SK-N-MC (cell line): ENCODE measurements around the gene MIX23.

Source experiments
- DNase-seq: peaks from one replicate; pipeline ENCODE4 v3.0.0-alpha.2; 2011; ENCODE audit warnings: low read depth, low spot score
- H3K27ac ChIP-seq: fragments of 200-600 bp; sonication (generic); 2 replicates; pipeline ENCODE4 v1.5.1; 2016; ENCODE audit warnings: mixed run types
- H3K36me3 ChIP-seq: fragments of 200-600 bp; sonication (generic); 2 replicates; pipeline ENCODE4 v1.6.1; 2017; ENCODE audit warnings: antibody characterized with exemption, low read length, mixed read lengths; ENCODE audit not compliant: insufficient read depth
- H3K4me3 ChIP-seq: fragments of 200-600 bp; sonication (generic); 2 replicates; pipeline ENCODE4 v1.5.1; 2016
- H3K9ac ChIP-seq: fragments of 200-600 bp; sonication (generic); 2 replicates; pipeline ENCODE4 v1.8.0; 2017; ENCODE audit warnings: mixed run types, mixed read lengths; ENCODE audit not compliant: insufficient read length
- H3K9me3 ChIP-seq: fragments of 200-600 bp; sonication (generic); 2 replicates; pipeline ENCODE4 v1.6.1; 2017; ENCODE audit warnings: low read depth, mild to moderate bottlenecking, antibody characterized with exemption, low read length, moderate library complexity, mixed read lengths
- EZH2 ChIP-seq: fragments of 200-600 bp; sonication (generic); IDR thresholded peaks from one replicate; pipeline ENCODE4 v1.6.1; 2017; ENCODE audit warnings: antibody characterized with exemption
- FOXP2 ChIP-seq: optimal IDR thresholded peaks from 2 replicates; pipeline ENCODE3; 2011; ENCODE audit warnings: mild to moderate bottlenecking, moderate library complexity; ENCODE audit not compliant: insufficient read depth; ENCODE audit errors: extremely low read length, control extremely low read depth
- POLR2AphosphoS5 ChIP-seq: IDR thresholded peaks from 2 replicates; pipeline ENCODE4 v1.6.1; 2012; ENCODE audit warnings: mild to moderate bottlenecking, low read depth, low read length, borderline replicate concordance

The MIX23 gene

GRCh38 chr3:122403489-122403888, 20.5 kb upstream of the MIX23 start:
- no peak for DNase-seq
- Histone ChIP-seq H3K9ac (no peak overlapping the region), H3K9me3 (no peaks in the 10 kb centered on the region), H3K27ac (no peak overlapping the region), H3K4me3 (no peak overlapping the region), H3K36me3 (peaks cover 56% of the 10 kb centered on the region)
- TF ChIP-seq EZH2 (no peak), FOXP2 (no peak), POLR2AphosphoS5 (no peak)

- DNase-seq, result no peak
Measured at GRCh38 chr3:122398920-122399319, 15.9 kb upstream of the MIX23 start.

GRCh38 chr3:122397201-122397600, 14.2 kb upstream of the MIX23 start:
- no peak for DNase-seq
- Histone ChIP-seq H3K9ac (no peak overlapping the region), H3K36me3 (peaks cover 23% of the 10 kb centered on the region), H3K27ac (no peak overlapping the region), H3K9me3 (no peaks in the 10 kb centered on the region), H3K4me3 (no peak overlapping the region)
- no peak for TF ChIP-seq EZH2
- no peak for TF ChIP-seq FOXP2
- TF ChIP-seq POLR2AphosphoS5, result no peak

More at GRCh38 chr3:122398920-122399319, 15.9 kb upstream of the MIX23 start:
- TF ChIP-seq POLR2AphosphoS5 (no peak), FOXP2 (no peak), EZH2 (no peak)
- no peak overlapping the region for H3K4me3 ChIP-seq
- H3K9me3 ChIP-seq, result no peaks in the 10 kb centered on the region
- H3K27ac ChIP-seq, result no peak overlapping the region
- H3K36me3 ChIP-seq, result peaks cover 28% of the 10 kb centered on the region
- H3K9ac ChIP-seq, result no peak overlapping the region

GRCh38 chr3:122396511-122396910, 13.5 kb upstream of the MIX23 start:
- H3K36me3 ChIP-seq, result peaks cover 23% of the 10 kb centered on the region
- no peaks in the 10 kb centered on the region for H3K9me3 ChIP-seq
- no peak for DNase-seq
- H3K4me3 ChIP-seq, result no peak overlapping the region
- no peak for TF ChIP-seq FOXP2
- no peak for TF ChIP-seq POLR2AphosphoS5
- no peak for TF ChIP-seq EZH2
- H3K27ac ChIP-seq, result no peak overlapping the region
- H3K9ac ChIP-seq, result no peak overlapping the region

GRCh38 chr3:122395582-122395981, 12.6 kb upstream of the MIX23 start:
- no peak for DNase-seq
- peaks cover 23% of the 10 kb centered on the region for H3K36me3 ChIP-seq
- TF ChIP-seq POLR2AphosphoS5 (no peak), FOXP2 (no peak), EZH2 (no peak)
- no peak overlapping the region for H3K9ac ChIP-seq
- H3K4me3 ChIP-seq, result no peak overlapping the region
- no peaks in the 10 kb centered on the region for H3K9me3 ChIP-seq
- peak overlapping the region; percentile 51; the same call in 1 of the 2 replicates for H3K27ac ChIP-seq

- Histone ChIP-seq H3K4me3 (no peak overlapping the region), H3K27ac (no peak overlapping the region), H3K9me3 (no peaks in the 10 kb centered on the region), H3K9ac (no peak overlapping the region), H3K36me3 (peaks cover 23% of the 10 kb centered on the region)
- TF ChIP-seq FOXP2 (no peak), EZH2 (no peak), POLR2AphosphoS5 (no peak)
- no peak for DNase-seq
Measured at GRCh38 chr3:122394173-122394572, 11.1 kb upstream of the MIX23 start.

GRCh38 chr3:122392868-122393844, 10.1 kb upstream of the MIX23 start:
- Histone ChIP-seq H3K9ac (peak overlapping the region; percentile 19), H3K36me3 (peaks cover 23% of the 10 kb centered on the region), H3K27ac (peak overlapping the region; percentile 57; the same call in 1 of the 2 replicates), H3K4me3 (no peak overlapping the region), H3K9me3 (no peaks in the 10 kb centered on the region)
- TF ChIP-seq POLR2AphosphoS5 (no peak), EZH2 (no peak), FOXP2 (no peak)
- no peak for DNase-seq

- Histone ChIP-seq H3K27ac (peak overlapping the region; percentile 57), H3K36me3 (peaks cover 32% of the 10 kb centered on the region), H3K9ac (no peak overlapping the region), H3K9me3 (no peaks in the 10 kb centered on the region), H3K4me3 (no peak overlapping the region)
- DNase-seq, result no peak
- TF ChIP-seq POLR2AphosphoS5 (no peak), EZH2 (no peak), FOXP2 (no peak)
Measured at GRCh38 chr3:122391681-122392446, 8.8 kb upstream of the MIX23 start.
